ENCODE data around the gene COMMD6. TPM values are rescaled to one million over a fixed set of nuclear protein-coding genes. Genes with fewer than 3 reads are reported as not detected.

Gene COMMD6
- total RNA-seq, 2 experiments from 2014 or later, result 95.4 to 105 TPM

DNA sequence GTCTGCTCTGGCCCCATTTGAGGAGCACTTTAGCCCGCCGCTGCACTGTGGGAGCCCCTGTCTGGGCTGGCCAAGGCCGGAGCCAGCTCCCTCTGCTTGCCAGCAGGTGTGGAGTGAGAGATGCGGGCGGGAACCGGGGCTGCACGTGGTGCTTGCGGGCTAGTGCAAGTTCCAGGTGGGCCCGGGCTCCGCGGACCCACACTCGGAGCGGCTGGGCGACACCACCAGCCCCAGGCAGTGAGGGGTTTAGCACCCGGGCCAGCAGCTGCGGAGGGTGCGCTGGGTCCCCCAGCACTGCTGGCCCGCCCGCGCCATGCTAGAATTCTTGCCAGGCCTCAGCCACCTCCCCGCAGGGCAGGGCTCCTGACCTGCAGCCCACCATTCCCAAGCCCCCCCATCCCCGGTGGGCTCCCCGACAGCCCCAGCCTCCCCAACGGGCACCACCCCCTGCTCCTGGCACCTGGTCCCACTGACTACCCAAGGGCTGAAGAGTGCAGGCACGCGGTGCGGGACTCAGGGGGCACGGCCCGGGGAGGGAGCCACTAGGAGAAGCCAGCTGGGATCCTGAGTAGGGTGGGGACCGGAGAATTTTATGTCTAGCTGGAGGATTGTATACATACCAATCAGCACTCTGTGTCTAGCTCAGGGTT lies 19.1 kb downstream of the COMMD6 start:
- no peaks in the 10 kb centered on the region for H3K36me3 Mint-ChIP-seq (ENCODE audit: low read depth)
- H3K9me3 Mint-ChIP-seq, result no peaks in the 10 kb centered on the region
- intact Hi-C loops (cut with micrococcal nuclease), result no loop called here
- H3K27me3 Mint-ChIP-seq (ENCODE audit: low read depth), result no peaks in the 10 kb centered on the region
- DNase-seq, result no peak
- no peak overlapping the region for H3K27ac Mint-ChIP-seq
- no peak overlapping the region for H3K4me3 Mint-ChIP-seq
- CTCF ChIA-PET, result no interaction called here
- H3K4me1 Mint-ChIP-seq (ENCODE audit: low read depth), result no peaks in the 10 kb centered on the region

DNA sequence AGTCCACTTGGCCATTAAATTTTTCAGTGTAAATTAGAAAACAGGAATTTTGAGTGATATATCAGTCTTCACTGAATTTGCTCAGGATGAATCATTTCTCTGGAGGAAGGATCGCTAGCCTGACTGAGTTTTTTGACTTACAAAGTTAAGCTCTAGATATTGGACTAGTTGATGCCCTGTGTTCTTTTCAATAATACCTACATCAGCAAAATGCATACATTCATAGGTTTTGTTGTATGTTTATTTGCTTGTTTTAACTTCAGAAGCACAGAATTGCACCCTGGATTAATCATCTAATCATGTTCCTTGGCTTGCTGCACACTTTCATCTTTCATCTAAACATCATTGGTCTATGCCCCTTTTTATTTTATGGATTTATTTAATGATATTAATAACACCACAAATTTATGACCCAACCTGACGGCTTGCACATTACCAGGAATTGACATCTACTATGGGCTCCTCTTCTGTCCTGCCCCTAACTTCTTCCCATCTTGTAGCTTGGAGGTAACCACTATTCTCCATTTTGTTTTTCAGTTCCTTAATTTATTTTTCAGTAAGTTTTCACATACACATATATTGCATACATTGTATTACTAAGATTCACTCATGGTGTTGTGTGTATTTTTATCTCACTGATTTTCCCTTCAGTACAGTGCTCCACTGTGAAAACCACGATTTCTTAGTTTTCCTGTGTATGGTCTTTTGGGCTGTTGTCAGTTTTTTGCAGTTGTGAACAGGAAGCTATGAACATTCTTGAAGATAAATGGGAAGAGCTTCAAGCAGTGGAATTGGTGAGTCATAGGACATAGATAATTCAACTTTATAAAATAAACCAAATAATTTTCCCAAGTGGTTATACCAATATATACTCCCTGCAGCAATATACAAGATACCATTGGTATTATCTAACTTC lies 23.3 kb downstream of the COMMD6 start:
- H3K4me1 Mint-ChIP-seq (ENCODE audit: low read depth), result no peaks in the 10 kb centered on the region
- no peaks in the 10 kb centered on the region for H3K36me3 Mint-ChIP-seq (ENCODE audit: low read depth)
- peaks cover 3% of the 10 kb centered on the region for H3K27me3 Mint-ChIP-seq (ENCODE audit: low read depth)
- CTCF ChIA-PET, result interaction anchor here (0.6 to 1.0 kb wide), 2 partner anchors 8 to 32 kb away, joined by 3 read pairs; no protein-coding TSS in a partner anchor
- H3K4me3 Mint-ChIP-seq, result no peak overlapping the region
- H3K9me3 Mint-ChIP-seq, result no peaks in the 10 kb centered on the region
- no peak for DNase-seq
- intact Hi-C loops (cut with micrococcal nuclease), result no loop called here
- no peak overlapping the region for H3K27ac Mint-ChIP-seq

DNA sequence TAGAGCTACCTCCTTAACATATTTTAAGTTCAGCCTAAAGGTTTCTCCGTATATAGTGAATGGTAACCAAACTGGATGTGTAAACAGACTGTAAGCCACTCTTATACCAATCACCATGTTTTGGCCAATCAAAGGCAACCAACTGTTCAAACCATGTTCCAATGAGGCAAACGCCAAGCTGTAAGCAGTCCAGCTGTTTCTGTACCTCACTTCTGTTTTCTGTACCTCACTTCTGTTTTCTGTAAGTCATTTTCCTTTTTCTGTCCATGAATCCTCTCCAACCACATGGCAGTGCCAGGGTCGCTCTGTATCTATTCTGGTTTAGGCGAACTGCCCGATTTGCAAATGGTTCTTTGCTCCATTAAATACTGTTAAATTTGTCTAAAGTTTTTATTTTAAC lies 24.4 kb downstream of the COMMD6 start:
- intact Hi-C loops (cut with micrococcal nuclease), result no loop called here
- H3K4me3 Mint-ChIP-seq, result no peak overlapping the region
- no peak for DNase-seq
- CTCF ChIA-PET, result no interaction called here
- no peaks in the 10 kb centered on the region for H3K9me3 Mint-ChIP-seq
- H3K27me3 Mint-ChIP-seq (ENCODE audit: low read depth), result peaks cover 3% of the 10 kb centered on the region
- H3K4me1 Mint-ChIP-seq (ENCODE audit: low read depth), result no peaks in the 10 kb centered on the region
- no peaks in the 10 kb centered on the region for H3K36me3 Mint-ChIP-seq (ENCODE audit: low read depth)
- no peak overlapping the region for H3K27ac Mint-ChIP-seq

DNA sequence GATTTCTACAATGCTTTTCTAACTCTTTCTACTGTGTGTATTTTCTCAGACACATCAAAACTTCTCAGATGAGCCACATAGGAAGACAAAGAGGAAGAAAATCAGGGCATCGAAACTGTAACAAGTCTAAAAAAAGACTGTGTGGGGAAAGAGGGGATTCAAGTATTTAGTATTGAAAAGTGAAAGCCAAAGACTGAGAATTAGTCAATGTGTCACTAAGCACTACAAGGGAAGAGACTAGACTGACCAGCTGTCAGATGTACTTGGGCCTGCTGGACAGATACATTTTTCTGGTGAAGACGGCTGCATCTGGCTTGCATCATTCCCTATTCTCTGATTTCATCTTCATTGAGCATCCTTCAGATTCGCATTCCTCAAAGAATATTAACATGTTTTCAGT lies 25.4 kb downstream of the COMMD6 start:
- H3K27me3 Mint-ChIP-seq (ENCODE audit: low read depth), result peaks cover 3% of the 10 kb centered on the region
- intact Hi-C loops (cut with micrococcal nuclease), result no loop called here
- CTCF ChIA-PET, result no interaction called here
- no peak overlapping the region for H3K27ac Mint-ChIP-seq
- H3K9me3 Mint-ChIP-seq, result no peaks in the 10 kb centered on the region
- H3K4me3 Mint-ChIP-seq, result no peak overlapping the region
- no peaks in the 10 kb centered on the region for H3K4me1 Mint-ChIP-seq (ENCODE audit: low read depth)
- no peak for DNase-seq
- no peaks in the 10 kb centered on the region for H3K36me3 Mint-ChIP-seq (ENCODE audit: low read depth)

DNA sequence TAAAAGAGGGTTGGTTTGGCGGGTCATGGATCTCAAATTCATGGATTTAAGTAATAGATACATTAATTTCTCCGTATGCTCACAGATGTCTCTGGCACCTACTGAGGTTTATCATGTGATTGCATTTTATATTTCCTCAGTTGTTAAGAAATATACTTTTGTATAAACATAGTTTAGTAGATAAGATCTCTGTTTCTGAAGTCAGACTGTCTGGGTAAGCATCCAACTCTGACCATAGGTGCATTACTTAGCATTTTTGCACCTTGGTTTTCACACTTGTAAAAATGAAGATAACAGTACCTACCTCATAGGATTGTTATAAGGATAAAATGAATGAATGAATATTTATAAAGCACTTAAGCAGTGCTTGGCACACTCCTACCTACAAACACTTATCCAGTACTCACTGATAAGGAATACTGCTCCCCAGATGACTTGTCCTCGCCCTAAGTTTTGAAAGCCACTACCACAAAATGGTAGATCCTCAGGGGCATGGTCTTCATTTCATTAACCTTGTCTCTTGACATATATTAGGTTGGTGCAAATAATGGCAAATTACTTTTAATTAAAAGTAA lies 26.5 kb downstream of the COMMD6 start:
- CTCF ChIA-PET, result no interaction called here
- Mint-ChIP-seq H3K36me3 (ENCODE audit: low read depth) (no peaks in the 10 kb centered on the region), H3K4me3 (no peak overlapping the region)

DNA sequence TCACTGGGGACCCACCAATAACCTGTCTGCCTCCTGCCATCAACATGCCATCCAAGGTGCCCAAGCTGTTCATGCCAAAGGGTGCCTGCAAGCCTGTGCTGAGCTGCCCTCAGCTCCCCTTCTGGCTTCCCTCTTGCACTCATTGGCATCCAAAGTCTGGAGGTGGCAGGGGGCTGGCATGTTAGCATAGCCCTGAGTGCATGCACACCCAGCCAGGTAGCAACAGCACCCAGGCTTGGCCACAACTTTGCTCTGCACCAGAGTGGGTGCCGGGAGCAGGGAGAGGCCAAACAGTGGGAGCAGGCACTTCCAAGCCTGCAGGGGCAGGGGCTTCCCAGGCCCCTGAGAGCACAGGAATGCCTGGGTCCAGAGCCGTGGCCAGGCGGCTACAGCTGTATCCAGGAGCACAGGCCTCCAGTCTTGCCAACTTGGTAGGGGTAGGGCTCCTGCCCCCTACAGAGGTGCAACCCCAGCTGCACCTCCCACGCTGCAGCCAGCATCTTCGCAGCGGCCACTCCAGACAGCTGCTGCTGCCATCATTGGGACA lies 29.6 kb downstream of the COMMD6 start:
- Mint-ChIP-seq H3K4me1 (ENCODE audit: low read depth) (no peaks in the 10 kb centered on the region), H3K27ac (no peak overlapping the region), H3K4me3 (no peak overlapping the region), H3K36me3 (ENCODE audit: low read depth) (no peaks in the 10 kb centered on the region), H3K9me3 (no peaks in the 10 kb centered on the region), H3K27me3 (ENCODE audit: low read depth) (peaks cover 2% of the 10 kb centered on the region)
- CTCF ChIA-PET, result interaction anchor here (0.8 kb wide), 1 partner anchor 26 kb away, joined by 3 read pairs; the partner anchor contains the start of gene TBC1D4
- intact Hi-C loops (cut with micrococcal nuclease), result no loop called here
- no peak for DNase-seq

More for the DNA sequence above, 26.5 kb downstream of the COMMD6 start:
- Mint-ChIP-seq H3K4me1 (ENCODE audit: low read depth) (no peaks in the 10 kb centered on the region), H3K27me3 (ENCODE audit: low read depth) (peaks cover 3% of the 10 kb centered on the region), H3K27ac (no peak overlapping the region), H3K9me3 (no peaks in the 10 kb centered on the region)
- no peak for DNase-seq
- intact Hi-C loops (cut with micrococcal nuclease), result no loop called here

DNA sequence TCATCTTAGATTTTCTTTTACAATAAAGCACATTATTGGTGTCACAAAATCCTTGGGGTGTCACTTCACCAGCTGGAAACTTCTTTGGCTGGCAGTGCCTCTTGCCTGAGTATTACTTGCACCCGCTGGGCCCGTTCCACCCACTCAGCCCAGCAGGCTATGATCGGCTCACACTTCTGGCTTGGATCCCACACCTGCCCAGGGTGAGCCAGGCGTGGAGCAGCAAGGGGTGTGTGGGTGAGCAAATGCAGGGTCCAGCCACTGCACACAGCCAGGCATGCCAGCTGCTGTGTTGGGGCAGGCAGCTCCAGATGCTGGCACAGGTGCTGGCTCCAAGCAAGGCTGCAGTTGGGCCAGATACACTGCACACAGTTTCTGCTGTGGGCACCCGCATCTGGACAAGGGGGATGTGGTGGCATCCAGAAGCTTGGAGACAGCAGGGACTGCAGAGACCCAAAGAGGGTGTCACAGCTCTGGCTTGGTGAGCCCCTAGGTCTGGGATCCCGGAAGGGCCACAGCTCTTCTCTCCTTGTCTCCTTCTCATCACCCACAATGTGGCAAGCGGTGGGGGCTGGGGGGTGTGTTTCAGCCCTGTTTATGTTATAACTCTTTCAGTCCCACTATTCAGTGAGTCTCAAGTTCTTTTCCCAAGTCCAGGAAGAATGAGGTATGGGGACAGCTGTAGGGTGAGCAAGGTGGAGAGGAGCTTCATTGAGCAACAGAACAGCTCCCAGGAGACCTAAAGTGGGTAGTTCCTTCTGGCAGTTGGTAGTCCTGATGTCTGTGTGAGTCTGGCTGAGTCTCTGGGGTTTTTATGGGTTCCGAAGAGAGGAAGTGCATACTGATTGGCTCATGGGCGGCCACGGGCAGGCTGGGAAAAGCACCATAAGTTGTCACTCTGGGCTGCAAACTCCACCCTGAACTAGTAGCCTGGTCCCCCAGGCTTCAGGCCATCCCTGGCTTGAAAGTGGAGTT lies 30.3 kb downstream of the COMMD6 start:
- H3K27ac Mint-ChIP-seq, result no peak overlapping the region
- no peak overlapping the region for H3K4me3 Mint-ChIP-seq
- H3K36me3 Mint-ChIP-seq (ENCODE audit: low read depth), result no peaks in the 10 kb centered on the region
- H3K4me1 Mint-ChIP-seq (ENCODE audit: low read depth), result no peaks in the 10 kb centered on the region
- intact Hi-C loops (cut with micrococcal nuclease), result no loop called here
- H3K27me3 Mint-ChIP-seq (ENCODE audit: low read depth), result no peaks in the 10 kb centered on the region
- CTCF ChIA-PET, result interaction anchor here (0.8 kb wide), 1 partner anchor 25 kb away, joined by 3 read pairs; the partner anchor contains the start of gene TBC1D4
- no peaks in the 10 kb centered on the region for H3K9me3 Mint-ChIP-seq
- DNase-seq, result no peak

DNA sequence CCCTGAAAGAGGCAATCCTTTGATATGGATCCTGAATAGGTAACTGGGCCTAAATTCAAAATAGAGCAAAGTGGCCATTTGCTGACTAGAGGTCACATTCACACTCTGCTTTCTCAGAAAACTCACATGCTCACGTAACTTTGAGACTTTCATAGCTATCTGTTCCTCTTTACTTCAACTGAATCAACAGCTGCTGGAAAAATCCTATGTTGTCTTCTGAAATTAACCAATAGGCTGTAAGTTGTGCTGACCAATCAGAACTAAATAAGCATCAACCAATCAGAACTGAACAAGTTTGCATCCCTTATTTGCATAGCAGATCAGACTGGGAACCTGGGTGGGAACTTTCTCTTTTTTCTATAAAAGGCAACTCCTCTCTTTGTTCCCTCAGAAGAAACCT lies 31.6 kb downstream of the COMMD6 start:
- H3K27me3 Mint-ChIP-seq (ENCODE audit: low read depth), result no peaks in the 10 kb centered on the region
- H3K9me3 Mint-ChIP-seq, result no peaks in the 10 kb centered on the region
- CTCF ChIA-PET, result no interaction called here

DNA sequence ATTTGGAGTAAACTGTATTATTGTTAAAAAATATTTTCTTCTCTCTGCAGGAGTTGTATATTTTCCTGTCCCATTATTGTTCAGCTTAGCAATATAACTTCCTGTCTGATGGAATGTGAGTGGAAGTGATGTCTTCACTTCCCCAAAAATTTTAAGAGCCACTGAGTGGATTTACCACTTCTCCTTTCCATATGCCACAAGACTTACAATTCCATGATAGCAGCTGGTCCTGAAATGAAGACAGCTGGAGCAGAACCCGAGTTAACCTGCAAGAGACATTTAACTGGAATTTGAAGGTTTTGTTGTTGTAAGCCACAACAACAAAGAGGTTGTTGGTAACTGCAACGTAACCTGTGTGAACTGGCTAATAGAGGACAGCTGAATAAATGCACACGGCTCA lies 32.3 kb downstream of the COMMD6 start:
- CTCF ChIA-PET, result interaction anchor here (0.6 kb wide), 1 partner anchor 147 kb away, joined by 3 read pairs; no protein-coding TSS in a partner anchor
- intact Hi-C loops (cut with micrococcal nuclease), result no loop called here
- Mint-ChIP-seq H3K27me3 (ENCODE audit: low read depth) (no peaks in the 10 kb centered on the region), H3K27ac (no peak overlapping the region), H3K36me3 (ENCODE audit: low read depth) (no peaks in the 10 kb centered on the region), H3K4me3 (no peak overlapping the region), H3K9me3 (no peaks in the 10 kb centered on the region), H3K4me1 (ENCODE audit: low read depth) (no peaks in the 10 kb centered on the region)
- DNase-seq, result no peak

More for the DNA sequence above, 31.6 kb downstream of the COMMD6 start:
- H3K27ac Mint-ChIP-seq, result no peak overlapping the region
- DNase-seq, result no peak
- H3K4me3 Mint-ChIP-seq, result no peak overlapping the region
- intact Hi-C loops (cut with micrococcal nuclease), result no loop called here
- no peaks in the 10 kb centered on the region for H3K36me3 Mint-ChIP-seq (ENCODE audit: low read depth)
- H3K4me1 Mint-ChIP-seq (ENCODE audit: low read depth), result no peaks in the 10 kb centered on the region

DNA sequence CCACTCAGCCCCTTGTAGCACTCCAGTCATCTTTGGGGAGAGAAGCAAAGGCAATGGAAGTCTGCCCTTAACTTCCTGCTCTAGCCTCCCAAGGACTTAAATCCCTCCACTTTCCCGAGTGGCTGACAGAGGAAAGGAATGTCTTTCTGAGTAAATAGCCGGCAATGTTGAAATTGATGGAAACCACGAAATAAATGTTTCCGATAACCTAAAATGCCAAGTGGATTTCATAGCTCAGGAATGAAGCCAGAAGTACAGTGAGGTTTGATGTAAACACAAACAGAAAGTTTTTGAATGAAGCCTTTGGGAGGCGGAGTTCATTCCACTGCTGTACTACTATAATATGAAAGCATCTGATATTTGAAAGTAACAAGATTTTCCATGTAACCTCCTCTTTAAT lies 41.7 kb downstream of the COMMD6 start:
- Mint-ChIP-seq H3K36me3 (ENCODE audit: low read depth) (no peaks in the 10 kb centered on the region), H3K27ac (no peak overlapping the region), H3K4me1 (ENCODE audit: low read depth) (no peaks in the 10 kb centered on the region), H3K4me3 (no peak overlapping the region), H3K27me3 (ENCODE audit: low read depth) (peaks cover 15% of the 10 kb centered on the region), H3K9me3 (no peaks in the 10 kb centered on the region)
- intact Hi-C loops (cut with micrococcal nuclease), result no loop called here
- CTCF ChIA-PET, result no interaction called here
- DNase-seq, result no peak

DNA sequence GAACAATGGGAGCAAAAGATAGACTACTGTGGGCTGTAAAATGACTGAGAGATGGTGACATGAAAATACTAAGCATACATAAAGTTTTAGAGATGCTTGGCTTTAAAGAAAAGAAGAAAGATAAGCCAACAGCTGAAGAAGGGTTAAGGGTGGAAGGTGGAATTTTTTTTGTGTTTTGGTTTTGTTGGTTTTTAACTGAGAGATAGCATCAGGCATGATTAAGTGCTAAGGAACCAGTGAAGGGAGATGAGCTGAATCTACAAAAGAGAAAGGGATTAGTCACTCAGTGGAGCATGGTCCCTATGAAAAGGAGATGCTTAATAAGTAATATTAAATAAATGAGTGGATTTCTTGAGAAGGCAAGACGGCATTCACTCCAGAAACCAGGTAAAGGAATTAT lies 43.1 kb downstream of the COMMD6 start:
- intact Hi-C loops (cut with micrococcal nuclease), result no loop called here
- Mint-ChIP-seq H3K4me1 (ENCODE audit: low read depth) (no peaks in the 10 kb centered on the region), H3K4me3 (no peak overlapping the region), H3K27ac (no peak overlapping the region), H3K27me3 (ENCODE audit: low read depth) (peaks cover 21% of the 10 kb centered on the region), H3K36me3 (ENCODE audit: low read depth) (no peaks in the 10 kb centered on the region), H3K9me3 (no peaks in the 10 kb centered on the region)
- CTCF ChIA-PET, result interaction anchor here (1.8 kb wide), 1 partner anchor 9 kb away, joined by 4 read pairs; no protein-coding TSS in a partner anchor
- no peak for DNase-seq

Measured in activated naive CD4-positive, alpha-beta T cell treated with anti-CD3 and anti-CD28 coated beads for 36 hours (primary cell).